ENCODE measurements around the gene RPIA.

GRCh38 chr2:88671786-88672427 is 19.6 kb upstream of the RPIA start:
- no peak for TF ChIP-seq POLR2A (IDR thresholded peaks at IDR 0.05)
- peak; percentile 69 to 88 (median 74) for TF ChIP-seq CTCF (IDR thresholded peaks at IDR 0.05)
